HepG2 (cell line): ENCODE measurements around the gene ZNF503. TPM values are rescaled to one million over a fixed set of nuclear protein-coding genes. Genes with fewer than 3 reads are reported as not detected.

ENCODE experiments used
- ATAC-seq: fragments of 200-7000 bp; cut with Tn5 transposase; 3 replicates; pipeline ENCODE4 v1.9.1; 2020; ENCODE audit warnings: mild to moderate bottlenecking, moderate library complexity
- BruUV-seq: library from RNA; stranded (reverse); fragments of 400-500 nt; replicated peaks from 2 replicates; lab custom pipeline; 2021; lab: Mats Ljungman, UMichigan
- CTCF ChIA-PET: fragments of 300-600 bp; formaldehyde crosslinking; extraction: SDS; loops from one replicate; lab custom pipeline; 2021; ENCODE audit warnings: low total read pairs, inconsistent platforms, low intra/inter-chr PET ratio; lab: Yijun Ruan, JAX
- POLR2A ChIA-PET: fragments of 350-600 bp; sonication (Branson Sonifier 250); formaldehyde crosslinking; loops from one replicate; lab custom pipeline; 2020; ENCODE audit warnings: antibody characterized with exemption, inconsistent platforms; lab: Yijun Ruan, JAX
- DNase-seq: peaks from one replicate; pipeline ENCODE4 v3.0.0-alpha.2; 2015; ENCODE audit warnings: low spot score
- FAIRE-seq: peaks from 3 replicates; lab custom pipeline; 2011; peaks lifted over from hg19 to GRCh38; lab: Jason Lieb, UNC
- H2AFZ ChIP-seq: one replicate; pipeline ENCODE4 v1.6.1; 2011; ENCODE audit warnings: low read length, inconsistent platforms
- H3K27ac ChIP-seq: fragments of 300-600 bp; 3 replicates; pipeline ENCODE4 v1.8.0; 2011; ENCODE audit warnings: mixed run types, mild to moderate bottlenecking, mixed read lengths, low read length, inconsistent platforms; ENCODE audit not compliant: insufficient read depth; ENCODE audit errors: extremely low read length
- H3K27me3 ChIP-seq, 2 experiments: fragments of 200-600 bp in 1 of 2; 2 replicates in 1 of 2; 3 replicates in 1 of 2; pipeline versions ENCODE4 v1.6.0 to v1.8.0; 2011; ENCODE audit warnings: low read length in 2 of 2, mild to moderate bottlenecking in 2 of 2, moderate library complexity in 2 of 2, inconsistent platforms in 1 of 2; ENCODE audit not compliant: insufficient read depth in 2 of 2, control insufficient read depth in 1 of 2
- H3K36me3 ChIP-seq, 2 experiments: fragments of 200-600 bp in 1 of 2; replicated peaks in 1 of 2; 2 replicates in 1 of 2; 3 replicates in 1 of 2; pipeline versions ENCODE4 v1.5.1 to v1.8.0; 2011; ENCODE audit warnings: low read length in 2 of 2, inconsistent platforms in 1 of 2; ENCODE audit not compliant: insufficient read depth in 2 of 2, control insufficient read depth in 1 of 2
- H3K4me1 ChIP-seq: 2 replicates; pipeline ENCODE4 v1.5.1; 2012; ENCODE audit warnings: low read length, inconsistent platforms; ENCODE audit not compliant: insufficient read depth
- H3K4me2 ChIP-seq: 2 replicates; pipeline ENCODE4 v1.6.0; 2011; ENCODE audit warnings: low read depth, low read length, inconsistent platforms
- H3K4me3 ChIP-seq, 3 experiments: fragments of 200-600 bp in 1 of 3; sonication (generic), shearing (Covaris generic) in 1 of 3; replicated peaks in 1 of 3; 2 replicates each; pipeline ENCODE4 v1.5.1; 2011 to 2016; ENCODE audit warnings: low read length in 3 of 3, inconsistent platforms in 2 of 3, low read depth in 2 of 3, mild to moderate bottlenecking in 2 of 3, control low read depth in 1 of 3, mixed read lengths in 1 of 3; ENCODE audit not compliant: insufficient read depth in 1 of 3
- H3K79me2 ChIP-seq: one replicate; pipeline ENCODE4 v1.6.1; 2011; ENCODE audit warnings: low read length, inconsistent platforms; ENCODE audit not compliant: insufficient read depth
- H3K9ac ChIP-seq: 2 replicates; pipeline ENCODE4 v1.6.0; 2011; ENCODE audit warnings: mild to moderate bottlenecking, low read depth, low read length, inconsistent platforms; ENCODE audit not compliant: insufficient read depth
- H3K9me3 ChIP-seq: 2 replicates; pipeline ENCODE4 v1.5.1; 2012; ENCODE audit warnings: mild to moderate bottlenecking, low read length
- H4K20me1 ChIP-seq: 2 replicates; pipeline ENCODE4 v1.6.0; 2011; ENCODE audit warnings: inconsistent platforms, mild to moderate bottlenecking, low read length, moderate library complexity; ENCODE audit not compliant: insufficient read depth
- ATF3 ChIP-seq: sonication (generic); formaldehyde crosslinking; IDR thresholded peaks from 2 replicates; pipeline ENCODE4 v1.4.0; 2020; ENCODE audit warnings: missing genetic modification reagents
- BRCA1 ChIP-seq: sonication (generic); formaldehyde crosslinking; IDR thresholded peaks from 2 replicates; pipeline ENCODE4 v1.4.0; 2020; ENCODE audit warnings: missing genetic modification reagents
- CREB3 ChIP-seq: sonication (generic); formaldehyde crosslinking; IDR thresholded peaks from 2 replicates; pipeline ENCODE4 v1.5.0; 2020; ENCODE audit warnings: missing genetic modification reagents
- FOXJ3 ChIP-seq: sonication (generic); formaldehyde crosslinking; IDR thresholded peaks from 2 replicates; pipeline ENCODE4 v1.4.0; 2020; ENCODE audit warnings: missing genetic modification reagents, mild to moderate bottlenecking, borderline replicate concordance
- GTF2F1 ChIP-seq: fragments of 150-350 bp; IDR thresholded peaks from 2 replicates; pipeline ENCODE4 v1.6.1; 2014; ENCODE audit warnings: low read length
- ISL2 ChIP-seq: sonication (generic); formaldehyde crosslinking; IDR thresholded peaks from 2 replicates; pipeline ENCODE4 v1.5.0; 2020; ENCODE audit warnings: missing genetic modification reagents
- NFRKB ChIP-seq: fragments of 450-650 bp; IDR thresholded peaks from 2 replicates; pipeline ENCODE4 v1.6.1; 2017
- PAXIP1 ChIP-seq: sonication (generic); formaldehyde crosslinking; conservative IDR thresholded peaks from 2 replicates; pipeline ENCODE4 v1.4.0; 2020; ENCODE audit warnings: mild to moderate bottlenecking, missing genetic modification reagents, moderate library complexity
- STAT5B ChIP-seq: sonication (generic); formaldehyde crosslinking; IDR thresholded peaks from 2 replicates; pipeline ENCODE4 v1.4.0; 2020; ENCODE audit warnings: missing genetic modification reagents
- ZBTB33 ChIP-seq: sonication (generic); formaldehyde crosslinking; IDR thresholded peaks from 2 replicates; pipeline ENCODE4 v1.4.0; 2020; ENCODE audit warnings: missing genetic modification reagents
- ZNF234 ChIP-seq: sonication (generic); formaldehyde crosslinking; conservative IDR thresholded peaks from 2 replicates; pipeline ENCODE4 v1.5.1; 2020; ENCODE audit warnings: mild to moderate bottlenecking, missing genetic modification reagents
- ZNF557 ChIP-seq: sonication (generic); formaldehyde crosslinking; IDR thresholded peaks from 2 replicates; pipeline ENCODE4 v1.4.0; 2020; ENCODE audit warnings: missing genetic modification reagents
- WGBS: methylation state at CpG from one replicate; pipeline ENCODE4 v1.1.6; 2017; ENCODE audit warnings: low lambda C conversion rate; 5-methylcytosine and 5-hydroxymethylcytosine counted together
- in situ Hi-C: cut with HindIII; loops from 2 replicates; pipeline ENCODE4 v1.10.0; 2017; ENCODE audit warnings: low pct_unique_long_range_greater_than_20kb; ENCODE audit not compliant: extremely low pct_ligation_motif_present
- intact Hi-C: fragments of 100-400 bp; cut with micrococcal nuclease; formaldehyde crosslinking; loops from one replicate; pipeline ENCODE4 v1.10.0; 2022; ENCODE audit not compliant: unreplicated experiment
- polyA plus RNA-seq, 8 experiments: library from polyadenylated mRNA; depleted of rRNA in 3 of 8; stranded (reverse) in 7 of 8; unstranded in 1 of 8; fragments of >200 nt; fragmentation: Illumina TruSeq in 4 of 8; extraction: Trizol in 4 of 8; gene quantifications; 2 replicates each; pipeline versions ENCODE4 v1.2.1 to v1.2.3, GENCODE V29; 2011 to 2016; ENCODE audit warnings: low read depth in 4 of 8, missing spikeins in 1 of 8, mixed read lengths in 1 of 8; ENCODE audit not compliant: insufficient read depth in 1 of 8
- total RNA-seq, 5 experiments: library from RNA; depleted of rRNA; stranded (reverse); fragments of >200 nt; fragmentation: Illumina TruSeq; extraction: Trizol; gene quantifications; 2 replicates each; pipeline ENCODE4 v1.2.3, GENCODE V29; 2016; ENCODE audit warnings: low read depth in 1 of 5

ZNF503 gene
- total and polyA plus RNA-seq, 2 of the 13 experiments (the other 11 are each of a cell fraction or from before 2014, with no cell fraction given) = 2.7 to 8.3 TPM

GRCh38 chr10:75425291-75426079 is 23.9 kb upstream of the ZNF503 start (continued):
- no peak for TF ChIP-seq STAT5B (CRISPR knock-in tag)
- no peak for TF ChIP-seq PAXIP1
- no peak for TF ChIP-seq ISL2 (CRISPR knock-in tag)
- no peak for TF ChIP-seq BRCA1
- no peak for TF ChIP-seq GTF2F1
- no peak for TF ChIP-seq ZNF234

GRCh38 chr10:75424571-75424970 is 23.0 kb upstream of the ZNF503 start:
- no peak overlapping the region for H2AFZ ChIP-seq
- H3K4me3 ChIP-seq = no peak overlapping the region
- H3K9me3 ChIP-seq = no peaks in the 10 kb centered on the region
- no peaks in the 10 kb centered on the region for H3K79me2 ChIP-seq
- peaks cover 36% of the 10 kb centered on the region for H3K4me1 ChIP-seq
- no peak overlapping the region for H3K9ac ChIP-seq
- no peaks in the 10 kb centered on the region for H4K20me1 ChIP-seq
- ATAC-seq (no peak), DNase-seq (no peak), FAIRE-seq (no peak)
- in situ Hi-C loops (no loop called here), intact Hi-C loops (no loop called here)
- H3K36me3 ChIP-seq = no peaks in the 10 kb centered on the region
- ChIA-PET POLR2A (interaction anchor here (1.4 to 2.8 kb wide), 2 partner anchors 19 to 23 kb away, joined by 5 to 12 read pairs; partner anchors contain the start of gene ZNF503), CTCF (no interaction called here)
- WGBS = 38% methylated on average over 2 of the region's 2 CpGs
- no peak overlapping the region for H3K27ac ChIP-seq
- no TSS peak for BruUV-seq
- no peak overlapping the region for H3K4me2 ChIP-seq
- no peaks in the 10 kb centered on the region for H3K27me3 ChIP-seq
- no peak for TF ChIP-seq FOXJ3 (CRISPR knock-in tag)
- TF ChIP-seq ZBTB33 = no peak
- no peak for TF ChIP-seq NFRKB
- TF ChIP-seq ATF3 = no peak
- no peak for TF ChIP-seq CREB3
- no peak for TF ChIP-seq ZNF557 (CRISPR knock-in tag)
